ENCODE data around the gene MED16. TPM values are rescaled to one million over a fixed set of nuclear protein-coding genes. Genes with fewer than 3 reads are reported as not detected.
"Not testable (repeated sequence)": the region's sequence is repeated elsewhere in the genome, so short reads cannot be mapped to it uniquely, and the experiment has no call there.

Gene MED16
- total RNA-seq, 1 experiment from 2014 or later: 83.1 TPM

- no peak overlapping the region for H2AFZ ChIP-seq (ENCODE audit: low read length)
- Mint-ChIP-seq H3K27ac (no peak overlapping the region), H3K4me1 (peaks cover 7 to 11% of the 10 kb centered on the region in 2 experiments), H3K27me3 (ENCODE audit: low read depth) (peaks cover 5% of the 10 kb centered on the region), H3K4me3 (peak overlapping the region; percentile 67 to 81), H3K36me3 (ENCODE audit: insufficient read depth in 1 of 3, low read depth in 3 of 3) (peaks cover 7 to 18% (median 16%) of the 10 kb centered on the region in 3 experiments), H3K9me3 (no peaks in the 10 kb centered on the region; a peak in 1 of 5 replicates)
- no peak overlapping the region; the same call in 1 of the 2 replicates for H3K4ac ChIP-seq (ENCODE audit: low read depth, low read length)
- no peak overlapping the region for H2BK12ac ChIP-seq (ENCODE audit: insufficient read length, low read depth, low read length)
- no peak overlapping the region for H3K9ac ChIP-seq (ENCODE audit: extremely low read depth, insufficient read length, low read length)
- peak; percentile 59 for DNase-seq
- no peaks in the 10 kb centered on the region for H3K23me2 ChIP-seq (ENCODE audit: insufficient read length, low read depth, low read length, poor library complexity, severe bottlenecking)
- no peaks in the 10 kb centered on the region for H3K79me1 ChIP-seq (ENCODE audit: insufficient read depth, low read depth, low read length, poor library complexity, severe bottlenecking)
- no peak overlapping the region for H2BK20ac ChIP-seq (ENCODE audit: low read depth, low read length, poor library complexity, severe bottlenecking)
- H3K79me2 ChIP-seq (ENCODE audit: insufficient read depth, low read length): no peaks in the 10 kb centered on the region
- H3K27ac ChIP-seq (ENCODE audit: insufficient read length, low read depth, low read length): no peak overlapping the region
- no peak overlapping the region for H3T11ph ChIP-seq (ENCODE audit: low read length)
- no peak overlapping the region for H2AK5ac ChIP-seq (ENCODE audit: insufficient read length, low read length)
- no peak overlapping the region for H4K8ac ChIP-seq (replicated peaks; ENCODE audit: insufficient read length, low read depth, low read length)
- no peak overlapping the region for H2BK5ac ChIP-seq (ENCODE audit: insufficient read length, low read length)
- peak overlapping the region; percentile 75 for H3K18ac ChIP-seq (ENCODE audit: insufficient read length, low read depth, low read length)
- no peak overlapping the region for H2BK15ac ChIP-seq (ENCODE audit: low read depth, low read length)
- H4K5ac ChIP-seq (ENCODE audit: insufficient read length, low read depth, low read length): no peak overlapping the region
- peak overlapping the region; percentile 53 for H3K4me2 ChIP-seq (ENCODE audit: insufficient read depth, insufficient read length, low read length)
- H2BK120ac ChIP-seq (ENCODE audit: low read depth, low read length, poor library complexity, severe bottlenecking): no peak overlapping the region
- no peak for TF ChIP-seq CTCF (conservative IDR thresholded peaks at IDR 0.05)
- no peak overlapping the region for H4K91ac ChIP-seq (ENCODE audit: insufficient read length, low read depth, low read length)
- no peak overlapping the region for H3K23ac ChIP-seq (ENCODE audit: insufficient read length, low read depth, low read length)
- H3K9me3 ChIP-seq (ENCODE audit: control insufficient read depth, low read depth, low read length): no peaks in the 10 kb centered on the region
- no peak overlapping the region for H3K14ac ChIP-seq (ENCODE audit: insufficient read depth, low read length)
- WGBS (ENCODE audit: extremely low coverage, insufficient read length, low lambda C conversion rate): no CpG with 5 or more reads among the region's 64 CpGs
- H3K4me1 ChIP-seq (ENCODE audit: insufficient read depth, low read length): no peaks in the 10 kb centered on the region; the same call in 1 of the 2 replicates
- no peaks in the 10 kb centered on the region for H3K27me3 ChIP-seq (ENCODE audit: insufficient read depth, low read length)
- no peak overlapping the region for H3K56ac ChIP-seq (ENCODE audit: insufficient read length, low read depth, low read length)
- H4K20me1 ChIP-seq (ENCODE audit: control insufficient read depth, insufficient read depth, insufficient read length): no peaks in the 10 kb centered on the region
Observed at GRCh38 chr19:821231-821824, 71.7 kb downstream of the MED16 start.

GRCh38 chr19:820212-820611 is 72.8 kb downstream of the MED16 start:
- WGBS (ENCODE audit: extremely low coverage, insufficient read length, low lambda C conversion rate): no CpG with 5 or more reads among the region's 5 CpGs
- not testable (repeated sequence) for H3K27ac Mint-ChIP-seq; H4K20me1 ChIP-seq (ENCODE audit: control insufficient read depth, insufficient read depth, insufficient read length); H2BK120ac ChIP-seq (ENCODE audit: low read depth, low read length, poor library complexity, severe bottlenecking); H3K27me3 ChIP-seq (ENCODE audit: insufficient read depth, low read length); H2AFZ ChIP-seq (ENCODE audit: low read length); H2BK20ac ChIP-seq (ENCODE audit: low read depth, low read length, poor library complexity, severe bottlenecking); H3K79me2 ChIP-seq (ENCODE audit: insufficient read depth, low read length); H3K4ac ChIP-seq (ENCODE audit: low read depth, low read length); H3K9me3 ChIP-seq (ENCODE audit: control insufficient read depth, low read depth, low read length); DNase-seq; H2BK5ac ChIP-seq (ENCODE audit: insufficient read length, low read length); H3K9ac ChIP-seq (ENCODE audit: extremely low read depth, insufficient read length, low read length); H3K18ac ChIP-seq (ENCODE audit: insufficient read length, low read depth, low read length); H4K91ac ChIP-seq (ENCODE audit: insufficient read length, low read depth, low read length); H2BK15ac ChIP-seq (ENCODE audit: low read depth, low read length); H3K23ac ChIP-seq (ENCODE audit: insufficient read length, low read depth, low read length); H3K9me3 Mint-ChIP-seq; H2AK5ac ChIP-seq (ENCODE audit: insufficient read length, low read length); H2BK12ac ChIP-seq (ENCODE audit: insufficient read length, low read depth, low read length); H3K14ac ChIP-seq (ENCODE audit: insufficient read depth, low read length); H3K56ac ChIP-seq (ENCODE audit: insufficient read length, low read depth, low read length); H4K5ac ChIP-seq (ENCODE audit: insufficient read length, low read depth, low read length); H3K4me1 ChIP-seq (ENCODE audit: insufficient read depth, low read length); H3K27ac ChIP-seq (ENCODE audit: insufficient read length, low read depth, low read length); H3K79me1 ChIP-seq (ENCODE audit: insufficient read depth, low read depth, low read length, poor library complexity, severe bottlenecking); H3K4me2 ChIP-seq (ENCODE audit: insufficient read depth, insufficient read length, low read length); H3T11ph ChIP-seq (ENCODE audit: low read length); H3K27me3 Mint-ChIP-seq (ENCODE audit: low read depth); H3K23me2 ChIP-seq (ENCODE audit: insufficient read length, low read depth, low read length, poor library complexity, severe bottlenecking); H4K8ac ChIP-seq (replicated peaks; ENCODE audit: insufficient read length, low read depth, low read length)
- peaks cover 13 to 26% (median 25%) of the 10 kb centered on the region in 3 experiments for H3K36me3 Mint-ChIP-seq (ENCODE audit: insufficient read depth in 1 of 3, low read depth in 3 of 3)
- peaks cover 7 to 11% of the 10 kb centered on the region in 2 experiments for H3K4me1 Mint-ChIP-seq
- H3K4me3 Mint-ChIP-seq: peak overlapping the region; percentile 67 to 81; a peak in 4 of 5 replicates

All from H9 (cell line).